Cerebellar cortex (tissue), 1 donor: ENCODE data around the gene UBE2S.
"Not testable (repeated sequence)": the region's sequence is repeated elsewhere in the genome, so short reads cannot be mapped to it uniquely, and the experiment has no call there.

Source experiments
- DNase-seq: peaks from one replicate; pipeline ENCODE4 v3.0.0-alpha.2; 2015; ENCODE audit warnings: low spot score

The UBE2S gene

GRCh38 chr19:55406091-55406825 lies 1.3 kb downstream of the UBE2S start:
- no peak for DNase-seq

GRCh38 chr19:55405638-55406037 lies 1.9 kb downstream of the UBE2S start:
- no peak for DNase-seq

- no peak for DNase-seq
Measured at GRCh38 chr19:55402509-55402908, 5.1 kb downstream of the UBE2S start.

- not testable (repeated sequence) for DNase-seq
Measured at GRCh38 chr19:55401390-55401789, 6.2 kb downstream of the UBE2S start.

GRCh38 chr19:55400281-55401087 lies 7.1 kb downstream of the UBE2S start:
- DNase-seq = no peak

GRCh38 chr19:55398200-55398925 lies 9.2 kb downstream of the UBE2S start:
- DNase-seq = no peak

- peak; percentile 14 for DNase-seq
Measured at GRCh38 chr19:55392820-55393761, 14.5 kb downstream of the UBE2S start.

- no peak for DNase-seq
Measured at GRCh38 chr19:55391702-55392615, 15.6 kb downstream of the UBE2S start.

GRCh38 chr19:55391191-55391670 lies 16.4 kb downstream of the UBE2S start:
- DNase-seq = no peak

- no peak for DNase-seq
Measured at GRCh38 chr19:55390461-55390880, 17.1 kb downstream of the UBE2S start.

GRCh38 chr19:55389386-55390317 lies 17.9 kb downstream of the UBE2S start:
- no peak for DNase-seq

GRCh38 chr19:55387736-55388497 lies 19.7 kb downstream of the UBE2S start:
- DNase-seq = no peak

GRCh38 chr19:55386493-55386971 lies 21.1 kb downstream of the UBE2S start:
- no peak for DNase-seq

GRCh38 chr19:55385724-55386492 lies 21.7 kb downstream of the UBE2S start, which contains the start of gene RPL28:
RPL28 (plus strand) TSS chr19:55385932; CDS start chr19:55386358, 426 bp downstream.
- peak; percentile 99 for DNase-seq

- peak; percentile 98 for DNase-seq
Measured at GRCh38 chr19:55384920-55385723, 22.5 kb downstream of the UBE2S start.
